ENCODE results near the gene PLEKHM3. TPM values are rescaled to one million over a fixed set of nuclear protein-coding genes. Genes with fewer than 3 reads are reported as not detected.

Gene PLEKHM3
- total RNA-seq, 1 experiment from 2014 or later, result 2.5 TPM

- Histone ChIP-seq H3K9me3 (ENCODE audit: control insufficient read depth, insufficient read depth, low read depth, low read length) (no peaks in the 10 kb centered on the region), H3K27me3 (ENCODE audit: control insufficient read depth, insufficient read depth, low read length) (no peaks in the 10 kb centered on the region), H3K4me1 (ENCODE audit: control insufficient read depth, insufficient read depth, low read length) (no peaks in the 10 kb centered on the region), H3K4me3 (ENCODE audit: low read depth in 2 of 2, low read length in 2 of 2) (no peak overlapping the region), H3K27ac (ENCODE audit: low read length) (no peak overlapping the region), H3K36me3 (ENCODE audit: control insufficient read depth, insufficient read depth, low read length) (no peaks in the 10 kb centered on the region)
- DNase-seq (ENCODE audit: low read depth, low spot score) (no peak), ATAC-seq (no peak)
- in situ Hi-C loops (cut with HindIII; ENCODE audit: low pct_unique_long_range_greater_than_20kb, low sequenced_read_pairs) (no loop called here), intact Hi-C loops (cut with micrococcal nuclease; ENCODE audit: unreplicated experiment) (no loop called here)
- TF ChIP-seq POLR2AphosphoS5 (IDR thresholded peaks at IDR 0.05; ENCODE audit: low read depth, low read length) (no peak), SIN3A (IDR thresholded peaks at IDR 0.05; ENCODE audit: borderline replicate concordance, insufficient read depth, low read depth, low read length) (no peak), CTCF (IDR thresholded peaks at IDR 0.05) (no peak), TCF7L2 (IDR thresholded peaks at IDR 0.05; ENCODE audit: low read depth, low read length) (no peak)
- TF ChIP-seq, protein P1, sequence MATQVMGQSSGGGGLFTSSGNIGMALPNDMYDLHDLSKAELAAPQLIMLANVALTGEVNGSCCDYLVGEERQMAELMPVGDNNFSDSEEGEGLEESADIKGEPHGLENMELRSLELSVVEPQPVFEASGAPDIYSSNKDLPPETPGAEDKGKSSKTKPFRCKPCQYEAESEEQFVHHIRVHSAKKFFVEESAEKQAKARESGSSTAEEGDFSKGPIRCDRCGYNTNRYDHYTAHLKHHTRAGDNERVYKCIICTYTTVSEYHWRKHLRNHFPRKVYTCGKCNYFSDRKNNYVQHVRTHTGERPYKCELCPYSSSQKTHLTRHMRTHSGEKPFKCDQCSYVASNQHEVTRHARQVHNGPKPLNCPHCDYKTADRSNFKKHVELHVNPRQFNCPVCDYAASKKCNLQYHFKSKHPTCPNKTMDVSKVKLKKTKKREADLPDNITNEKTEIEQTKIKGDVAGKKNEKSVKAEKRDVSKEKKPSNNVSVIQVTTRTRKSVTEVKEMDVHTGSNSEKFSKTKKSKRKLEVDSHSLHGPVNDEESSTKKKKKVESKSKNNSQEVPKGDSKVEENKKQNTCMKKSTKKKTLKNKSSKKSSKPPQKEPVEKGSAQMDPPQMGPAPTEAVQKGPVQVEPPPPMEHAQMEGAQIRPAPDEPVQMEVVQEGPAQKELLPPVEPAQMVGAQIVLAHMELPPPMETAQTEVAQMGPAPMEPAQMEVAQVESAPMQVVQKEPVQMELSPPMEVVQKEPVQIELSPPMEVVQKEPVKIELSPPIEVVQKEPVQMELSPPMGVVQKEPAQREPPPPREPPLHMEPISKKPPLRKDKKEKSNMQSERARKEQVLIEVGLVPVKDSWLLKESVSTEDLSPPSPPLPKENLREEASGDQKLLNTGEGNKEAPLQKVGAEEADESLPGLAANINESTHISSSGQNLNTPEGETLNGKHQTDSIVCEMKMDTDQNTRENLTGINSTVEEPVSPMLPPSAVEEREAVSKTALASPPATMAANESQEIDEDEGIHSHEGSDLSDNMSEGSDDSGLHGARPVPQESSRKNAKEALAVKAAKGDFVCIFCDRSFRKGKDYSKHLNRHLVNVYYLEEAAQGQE (IDR thresholded peaks at IDR 0.05; ENCODE audit: insufficient read depth in 1 of 2, low read depth in 2 of 2, low read length in 1 of 2), result no peak
- BruUV-seq (replicated peaks), result no TSS peak
- POLR2A ChIA-PET, result no interaction called here
- CTCF ChIA-PET, result no interaction called here
Observed at GRCh38 chr2:207787017-207787416, 238.3 kb downstream of the PLEKHM3 start.

DNA sequence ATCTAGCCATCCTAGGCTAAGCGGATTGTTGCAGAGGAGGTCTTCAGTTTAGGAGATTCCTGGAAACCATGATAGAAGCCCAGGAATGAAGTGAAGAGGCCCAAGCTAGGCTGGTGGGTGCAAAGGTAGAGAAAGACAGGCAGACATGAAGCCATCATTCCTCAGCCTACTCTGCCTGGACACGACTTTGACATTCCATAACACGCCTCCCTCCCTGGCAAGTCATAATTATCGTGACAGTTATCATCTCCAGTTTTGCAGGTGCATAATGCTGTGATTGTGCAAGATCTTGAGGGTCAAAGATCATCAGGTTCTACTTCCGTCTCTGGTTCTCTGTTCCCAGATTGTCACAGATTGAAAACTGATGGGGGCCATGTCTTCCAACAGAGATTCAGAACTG is 240.4 kb downstream of the PLEKHM3 start:
- ATAC-seq (no peak), DNase-seq (ENCODE audit: low read depth, low spot score) (no peak)
- ChIA-PET CTCF (no interaction called here), POLR2A (no interaction called here)
- Histone ChIP-seq H3K27me3 (ENCODE audit: control insufficient read depth, insufficient read depth, low read length) (no peaks in the 10 kb centered on the region), H3K4me1 (ENCODE audit: control insufficient read depth, insufficient read depth, low read length) (no peaks in the 10 kb centered on the region), H3K27ac (ENCODE audit: low read length) (no peak overlapping the region), H3K4me3 (ENCODE audit: low read depth in 2 of 2, low read length in 2 of 2) (no peak overlapping the region), H3K9me3 (ENCODE audit: control insufficient read depth, insufficient read depth, low read depth, low read length) (no peaks in the 10 kb centered on the region), H3K36me3 (ENCODE audit: control insufficient read depth, insufficient read depth, low read length) (no peaks in the 10 kb centered on the region)
- TF ChIP-seq CTCF (IDR thresholded peaks at IDR 0.05) (no peak), SIN3A (IDR thresholded peaks at IDR 0.05; ENCODE audit: borderline replicate concordance, insufficient read depth, low read depth, low read length) (no peak), POLR2AphosphoS5 (IDR thresholded peaks at IDR 0.05; ENCODE audit: low read depth, low read length) (no peak), TCF7L2 (IDR thresholded peaks at IDR 0.05; ENCODE audit: low read depth, low read length) (no peak)
- TF ChIP-seq, protein P1 (IDR thresholded peaks at IDR 0.05; ENCODE audit: insufficient read depth in 1 of 2, low read depth in 2 of 2, low read length in 1 of 2), result no peak
- in situ Hi-C loops (cut with HindIII; ENCODE audit: low pct_unique_long_range_greater_than_20kb, low sequenced_read_pairs) (no loop called here), intact Hi-C loops (cut with micrococcal nuclease; ENCODE audit: unreplicated experiment) (no loop called here)
- BruUV-seq (replicated peaks), result no TSS peak

Data from Panc1 (cell line).